Karpas-422 (cell line): ENCODE data around the gene OXCT1. TPM values are rescaled to one million over a fixed set of nuclear protein-coding genes. Genes with fewer than 3 reads are reported as not detected.
A peak's percentile ranks its signal among the peaks of the same experiment; 100 is the strongest.

Experiments used
- DNase-seq: peaks from one replicate; pipeline ENCODE4 v3.0.0-alpha.2; 2015
- H2AFZ ChIP-seq: fragments of 200-600 bp; sonication (generic); 2 replicates; pipeline ENCODE4 v1.6.1; 2014; ENCODE audit warnings: antibody characterized with exemption, low read length, mixed read lengths
- H3K27ac ChIP-seq: fragments of 200-600 bp; sonication (generic); 2 replicates; pipeline ENCODE4 v1.5.1; 2014; ENCODE audit warnings: mild to moderate bottlenecking, low read length, moderate library complexity
- H3K27me3 ChIP-seq: fragments of 200-600 bp; sonication (generic); 2 replicates; pipeline ENCODE4 v1.6.1; 2014; ENCODE audit warnings: low read length, mixed read lengths
- H3K36me3 ChIP-seq: fragments of 200-600 bp; sonication (generic); 2 replicates; pipeline ENCODE4 v1.6.1; 2014; ENCODE audit warnings: low read length, mixed read lengths; ENCODE audit not compliant: insufficient read depth
- H3K4me1 ChIP-seq: fragments of 200-600 bp; sonication (generic); 2 replicates; pipeline ENCODE4 v1.6.1; 2014; ENCODE audit warnings: mild to moderate bottlenecking, low read length, mixed read lengths
- H3K4me2 ChIP-seq: fragments of 200-600 bp; sonication (generic); 2 replicates; pipeline ENCODE4 v1.6.1; 2014; ENCODE audit warnings: low read length, low read depth, mild to moderate bottlenecking; ENCODE audit not compliant: poor library complexity, severe bottlenecking
- H3K4me3 ChIP-seq: fragments of 200-600 bp; sonication (generic); 2 replicates; pipeline ENCODE4 v1.5.1; 2014; ENCODE audit warnings: mild to moderate bottlenecking, antibody characterized with exemption, low read length, mixed read lengths
- H3K79me2 ChIP-seq: fragments of 200-600 bp; sonication (generic); 2 replicates; pipeline ENCODE4 v1.6.1; 2014; ENCODE audit warnings: mild to moderate bottlenecking, low read length, mixed read lengths
- H3K9ac ChIP-seq: fragments of 200-600 bp; sonication (generic); 2 replicates; pipeline ENCODE4 v1.6.0; 2014; ENCODE audit warnings: low read length
- H3K9me2 ChIP-seq: fragments of 200-600 bp; sonication (generic), shearing (Covaris generic); replicated peaks from 2 replicates; pipeline ENCODE4 v1.6.0; 2014; ENCODE audit warnings: mild to moderate bottlenecking, low read length, moderate library complexity; ENCODE audit not compliant: insufficient read depth
- H3K9me3 ChIP-seq: fragments of 300-700, 200-600 bp; sonication (generic); 2 replicates; pipeline ENCODE4 v1.6.1; 2014; ENCODE audit warnings: low read length, mixed read lengths
- H4K20me1 ChIP-seq: fragments of 200-600 bp; sonication (generic); 2 replicates; pipeline ENCODE4 v1.6.1; 2014; ENCODE audit warnings: mild to moderate bottlenecking, antibody characterized with exemption, low read length, low read depth; ENCODE audit not compliant: insufficient read depth
- total RNA-seq: library from RNA; depleted of rRNA; stranded (reverse); fragments of >200 nt; shearing (Covaris generic); gene quantifications from 2 replicates; pipeline ENCODE4 v1.2.3, GENCODE V29; 2014; ENCODE audit warnings: low replicate concordance

Gene OXCT1
- total RNA-seq, 1 experiment from 2014 or later = 62.8 TPM

DNA sequence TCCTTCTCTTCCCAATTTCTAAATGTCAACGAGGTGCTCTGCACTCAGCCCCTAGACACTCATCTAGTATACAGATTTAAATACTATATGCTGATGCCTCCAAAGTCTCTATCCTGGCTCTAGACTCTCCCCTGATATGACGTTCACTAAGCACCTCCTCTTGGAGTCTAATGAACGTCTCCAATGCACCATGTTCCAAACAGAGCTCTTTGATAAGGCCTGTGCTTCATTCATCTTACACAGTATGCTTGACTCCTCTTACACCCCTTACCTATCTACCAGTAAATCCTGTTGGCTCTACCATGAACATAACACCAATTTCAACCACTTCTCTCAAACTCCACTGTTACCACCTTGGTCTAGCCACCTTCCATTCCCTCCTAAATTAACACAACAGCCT lies 25.7 kb downstream of the OXCT1 start:
- no peak overlapping the region for H3K9ac ChIP-seq
- no peak overlapping the region for H3K27ac ChIP-seq
- H3K79me2 ChIP-seq = peaks cover 36% of the 10 kb centered on the region
- no peaks in the 10 kb centered on the region for H3K9me2 ChIP-seq
- H3K27me3 ChIP-seq = no peaks in the 10 kb centered on the region
- peaks cover 14% of the 10 kb centered on the region for H3K4me1 ChIP-seq
- no peak for DNase-seq
- no peak overlapping the region for H3K4me3 ChIP-seq
- peaks cover 34% of the 10 kb centered on the region for H3K36me3 ChIP-seq
- no peak overlapping the region for H2AFZ ChIP-seq
- H4K20me1 ChIP-seq = no peaks in the 10 kb centered on the region
- H3K9me3 ChIP-seq = no peaks in the 10 kb centered on the region
- no peak overlapping the region for H3K4me2 ChIP-seq

DNA sequence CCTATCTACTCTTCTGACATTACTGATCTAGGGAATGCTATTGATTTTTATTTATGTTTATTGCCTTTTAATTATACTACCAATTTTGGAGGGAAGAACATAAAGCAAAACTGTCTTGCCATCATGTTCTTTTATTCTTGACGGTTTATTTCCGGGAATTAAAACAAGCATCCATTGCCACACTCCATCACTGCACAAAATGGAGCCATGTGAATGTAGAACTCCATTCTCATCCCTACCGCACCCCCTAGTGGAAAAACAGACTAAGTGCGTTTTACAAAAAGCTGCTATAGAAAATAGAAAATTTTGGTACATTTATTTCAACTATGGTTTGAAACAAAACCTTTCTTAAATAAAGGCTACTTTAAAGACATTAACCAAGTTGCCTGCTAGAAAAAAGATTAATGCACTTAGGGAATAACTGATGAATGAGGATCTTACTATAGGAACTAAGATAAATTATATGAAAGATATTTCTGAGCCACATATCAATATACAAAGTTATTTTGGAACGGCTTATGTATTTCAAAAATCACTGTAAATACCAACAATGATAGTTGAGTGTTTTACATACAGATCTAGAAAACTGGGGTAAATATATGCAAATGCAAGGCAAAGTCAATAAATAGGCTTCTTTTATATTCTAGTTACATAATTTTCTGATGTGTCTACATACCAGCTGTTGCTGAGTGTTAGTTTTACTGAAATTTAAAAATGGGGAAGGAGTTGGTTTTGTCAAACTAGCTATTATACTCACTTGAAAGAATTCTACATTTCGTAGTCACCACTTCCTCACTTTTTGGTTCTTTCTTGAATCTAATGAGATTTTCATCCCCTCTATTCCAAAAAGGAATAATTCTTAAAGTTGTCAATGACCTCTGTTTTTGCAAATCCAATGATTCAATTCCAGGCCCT lies 26.5 kb downstream of the OXCT1 start:
- Histone ChIP-seq H3K27ac (no peak overlapping the region), H2AFZ (no peak overlapping the region), H3K4me3 (no peak overlapping the region), H3K9ac (no peak overlapping the region), H4K20me1 (no peaks in the 10 kb centered on the region), H3K9me2 (no peaks in the 10 kb centered on the region), H3K4me1 (peaks cover 14% of the 10 kb centered on the region), H3K79me2 (peaks cover 38% of the 10 kb centered on the region), H3K36me3 (peaks cover 33% of the 10 kb centered on the region; the same call in 1 of the 2 replicates), H3K4me2 (peak overlapping the region; percentile 30), H3K27me3 (no peaks in the 10 kb centered on the region), H3K9me3 (no peaks in the 10 kb centered on the region)
- peak; percentile 88 for DNase-seq

DNA sequence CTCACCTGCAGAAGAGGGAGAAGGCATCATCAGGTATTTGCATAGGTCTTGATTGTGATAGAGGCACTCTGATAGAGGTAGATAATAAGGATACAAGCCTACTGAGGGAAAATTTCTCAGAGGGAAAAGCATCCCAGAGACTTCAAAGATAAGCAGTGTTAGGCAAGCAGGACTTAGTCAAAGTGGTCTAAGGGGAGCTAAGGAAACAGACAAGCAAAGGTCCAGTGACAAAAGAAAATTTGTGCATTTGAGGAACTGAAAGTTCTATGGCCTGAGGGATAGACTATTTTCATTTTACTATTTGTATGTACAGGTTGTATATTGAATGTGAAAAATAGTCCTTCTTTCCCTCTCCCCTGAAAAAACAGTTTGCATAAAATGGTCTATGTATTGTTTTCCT lies 27.4 kb downstream of the OXCT1 start:
- peak overlapping the region; percentile 30 for H3K4me2 ChIP-seq
- H3K27ac ChIP-seq = no peak overlapping the region
- no peaks in the 10 kb centered on the region for H4K20me1 ChIP-seq
- peaks cover 14% of the 10 kb centered on the region for H3K4me1 ChIP-seq
- no peaks in the 10 kb centered on the region for H3K9me3 ChIP-seq
- DNase-seq = peak; percentile 51
- H2AFZ ChIP-seq = no peak overlapping the region
- no peak overlapping the region for H3K9ac ChIP-seq
- H3K4me3 ChIP-seq = no peak overlapping the region
- H3K79me2 ChIP-seq = peaks cover 46% of the 10 kb centered on the region
- H3K9me2 ChIP-seq = no peaks in the 10 kb centered on the region
- H3K27me3 ChIP-seq = no peaks in the 10 kb centered on the region
- peaks cover 33% of the 10 kb centered on the region; the same call in 1 of the 2 replicates for H3K36me3 ChIP-seq

DNA sequence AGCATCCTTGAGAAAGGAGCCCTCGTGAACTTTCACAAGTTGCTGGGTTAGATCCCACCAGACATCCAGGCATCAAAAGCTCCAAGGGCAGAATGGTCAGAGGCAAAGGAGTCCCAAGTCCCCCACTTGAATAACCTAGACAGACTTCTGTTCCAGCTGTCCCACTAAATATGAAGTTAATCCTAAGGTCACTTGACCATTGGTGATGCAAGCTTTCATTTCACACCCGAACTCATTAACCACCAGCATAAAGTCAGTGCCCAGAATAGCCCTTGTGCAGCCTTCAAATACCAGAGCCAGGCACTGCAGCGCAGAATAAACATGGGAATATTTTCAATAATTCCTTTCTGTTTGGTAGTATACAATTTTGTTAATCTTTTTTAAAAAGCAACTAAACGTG lies 28.9 kb downstream of the OXCT1 start:
- Histone ChIP-seq H3K4me3 (no peak overlapping the region), H3K4me1 (peaks cover 14% of the 10 kb centered on the region), H3K36me3 (peaks cover 35% of the 10 kb centered on the region; the same call in 1 of the 2 replicates)

DNA sequence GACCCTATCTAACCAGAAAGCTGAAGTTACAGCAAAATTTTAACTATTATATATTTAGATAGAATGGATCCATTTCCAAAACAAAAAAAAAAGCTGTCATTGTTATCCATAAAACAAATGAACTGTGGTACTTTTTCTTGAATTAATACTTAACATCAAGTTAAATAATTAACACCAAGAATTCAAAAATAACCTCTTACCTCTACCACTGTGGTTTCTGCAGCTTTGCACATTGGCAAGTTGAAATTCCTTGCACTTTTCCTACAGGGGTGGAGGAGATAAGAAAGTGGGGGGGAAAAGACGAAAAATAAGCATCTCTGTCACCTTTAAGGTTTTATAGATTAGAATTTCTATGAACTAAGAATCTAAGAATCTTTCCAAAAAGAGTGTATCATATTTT lies 30.0 kb downstream of the OXCT1 start:
- Histone ChIP-seq H3K27ac (no peak overlapping the region), H3K27me3 (no peaks in the 10 kb centered on the region), H3K36me3 (peaks cover 40% of the 10 kb centered on the region), H3K9me3 (no peaks in the 10 kb centered on the region), H3K9ac (no peak overlapping the region), H4K20me1 (no peaks in the 10 kb centered on the region), H3K4me2 (no peak overlapping the region), H3K4me1 (peaks cover 18% of the 10 kb centered on the region), H2AFZ (no peak overlapping the region), H3K4me3 (no peak overlapping the region), H3K79me2 (peaks cover 71% of the 10 kb centered on the region), H3K9me2 (no peaks in the 10 kb centered on the region)
- DNase-seq = no peak

More for the DNA sequence above, 28.9 kb downstream of the OXCT1 start:
- Histone ChIP-seq H3K27me3 (no peaks in the 10 kb centered on the region), H3K9ac (no peak overlapping the region), H3K4me2 (no peak overlapping the region), H3K79me2 (peaks cover 60% of the 10 kb centered on the region), H2AFZ (no peak overlapping the region), H3K27ac (no peak overlapping the region), H3K9me2 (no peaks in the 10 kb centered on the region), H3K9me3 (no peaks in the 10 kb centered on the region), H4K20me1 (no peaks in the 10 kb centered on the region)
- DNase-seq = no peak

DNA sequence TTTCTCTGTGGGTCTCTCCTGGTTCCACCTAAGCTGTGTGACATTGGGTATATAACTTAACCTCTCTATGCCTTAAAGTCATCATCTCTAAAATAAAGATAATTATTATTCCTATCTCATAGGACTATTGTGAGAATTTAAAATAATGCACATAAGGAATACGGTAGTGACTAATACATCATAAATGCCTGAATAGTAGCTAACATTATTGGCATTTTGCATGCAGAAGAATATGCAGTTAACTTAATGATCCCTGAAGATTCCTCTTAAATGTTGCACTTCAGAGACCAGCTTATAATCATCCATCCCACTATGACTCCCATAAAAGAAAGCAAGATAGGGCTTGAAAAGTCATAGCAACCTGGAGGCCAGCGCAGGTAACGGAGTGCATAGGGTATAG lies 32.4 kb downstream of the OXCT1 start:
- peaks cover 91% of the 10 kb centered on the region for H3K79me2 ChIP-seq
- no peak overlapping the region for H3K4me3 ChIP-seq
- H3K9ac ChIP-seq = no peak overlapping the region
- no peaks in the 10 kb centered on the region for H3K9me2 ChIP-seq
- no peaks in the 10 kb centered on the region for H4K20me1 ChIP-seq
- H3K27ac ChIP-seq = no peak overlapping the region
- no peak for DNase-seq
- H3K4me1 ChIP-seq = peaks cover 8% of the 10 kb centered on the region
- H3K36me3 ChIP-seq = peaks cover 55% of the 10 kb centered on the region
- no peaks in the 10 kb centered on the region for H3K9me3 ChIP-seq
- no peak overlapping the region for H3K4me2 ChIP-seq
- no peaks in the 10 kb centered on the region for H3K27me3 ChIP-seq
- H2AFZ ChIP-seq = no peak overlapping the region

DNA sequence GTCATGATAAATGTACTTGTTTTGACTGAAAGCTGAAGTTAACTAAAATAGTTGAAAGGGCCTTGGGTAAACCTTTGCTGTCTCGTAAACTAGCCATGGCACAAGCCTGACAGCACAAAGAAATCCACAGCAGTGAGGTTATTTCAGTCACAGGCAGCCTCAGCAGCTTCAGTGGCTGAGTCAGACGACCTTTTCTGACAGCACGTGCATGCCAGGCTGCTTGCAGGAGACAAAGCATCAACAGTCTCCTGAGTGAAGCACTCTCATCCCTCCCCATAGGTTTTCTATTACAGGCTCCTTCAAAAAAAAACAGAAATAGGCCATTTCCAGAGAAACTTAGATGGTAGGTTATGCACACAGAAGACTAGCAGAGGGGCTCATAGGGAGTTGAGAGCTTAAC lies 34.6 kb downstream of the OXCT1 start:
- H3K4me3 ChIP-seq = no peak overlapping the region
- DNase-seq = no peak
- no peak overlapping the region for H3K4me2 ChIP-seq
- H3K9me2 ChIP-seq = no peaks in the 10 kb centered on the region
- no peak overlapping the region for H3K27ac ChIP-seq
- H3K9ac ChIP-seq = no peak overlapping the region
- H3K79me2 ChIP-seq = peaks cover 92% of the 10 kb centered on the region
- no peaks in the 10 kb centered on the region for H4K20me1 ChIP-seq
- no peaks in the 10 kb centered on the region for H3K27me3 ChIP-seq
- H2AFZ ChIP-seq = no peak overlapping the region
- H3K36me3 ChIP-seq = peaks cover 61% of the 10 kb centered on the region
- peaks cover 5% of the 10 kb centered on the region; the same call in 1 of the 2 replicates for H3K4me1 ChIP-seq
- no peaks in the 10 kb centered on the region for H3K9me3 ChIP-seq

DNA sequence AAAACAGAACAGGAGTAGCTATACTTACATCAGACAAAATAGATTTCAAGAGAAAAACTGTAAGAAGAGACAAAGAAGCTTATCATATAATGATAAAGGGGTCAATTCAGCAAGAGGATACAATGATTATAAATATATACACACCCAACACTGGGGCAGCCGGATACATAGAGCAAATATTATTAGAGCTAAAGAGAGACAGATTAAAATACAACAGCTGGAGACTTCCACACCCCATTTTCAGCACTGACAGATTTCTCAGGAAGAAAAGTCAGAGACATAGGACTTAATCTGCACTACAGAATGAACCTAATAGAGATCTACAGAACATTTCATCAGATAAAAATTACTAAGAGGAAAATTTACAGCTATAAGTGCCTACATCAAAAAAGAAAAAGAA lies 35.7 kb downstream of the OXCT1 start:
- Histone ChIP-seq H3K4me2 (no peak overlapping the region), H3K36me3 (peaks cover 58% of the 10 kb centered on the region), H3K4me1 (peaks cover 5% of the 10 kb centered on the region; the same call in 1 of the 2 replicates), H3K4me3 (no peak overlapping the region), H3K27me3 (no peaks in the 10 kb centered on the region), H4K20me1 (no peaks in the 10 kb centered on the region), H3K27ac (no peak overlapping the region), H2AFZ (no peak overlapping the region), H3K79me2 (peaks cover 90% of the 10 kb centered on the region), H3K9me3 (no peaks in the 10 kb centered on the region), H3K9ac (no peak overlapping the region), H3K9me2 (no peaks in the 10 kb centered on the region)
- no peak for DNase-seq
